OCI-LY7 (cell line): ENCODE measurements around the gene TRIML1. TPM values are rescaled to one million over a fixed set of nuclear protein-coding genes. Genes with fewer than 3 reads are reported as not detected.

ENCODE experiments used
- BruUV-seq: library from RNA; stranded (reverse); fragments of 400-500 nt; replicated peaks from 2 replicates; lab custom pipeline; 2021; lab: Mats Ljungman, UMichigan
- CTCF ChIA-PET: fragments of 300-600 bp; sonication (Branson Sonifier 250); formaldehyde crosslinking; loops from one replicate; lab custom pipeline; 2022; ENCODE audit warnings: antibody characterized with exemption; ENCODE audit not compliant: unreplicated experiment; lab: Charles Lee
- POLR2A ChIA-PET: fragments of 300-600 bp; sonication (Branson Sonifier 250); formaldehyde crosslinking; loops from one replicate; lab custom pipeline; 2022; ENCODE audit warnings: antibody characterized with exemption; lab: Charles Lee
- DNase-seq: peaks from one replicate; pipeline ENCODE4 v3.0.0-alpha.2; 2015; ENCODE audit warnings: low spot score
- H2AFZ ChIP-seq: fragments of 200-600 bp; sonication (generic), shearing (Covaris generic); 2 replicates; pipeline ENCODE4 v1.6.1; 2014; ENCODE audit warnings: mild to moderate bottlenecking, antibody characterized with exemption, low read length, moderate library complexity
- H3K27ac ChIP-seq: fragments of 200-600 bp; sonication (generic); 2 replicates; pipeline ENCODE4 v1.5.1; 2014; ENCODE audit warnings: mixed run types, low read depth, mild to moderate bottlenecking, moderate library complexity, low read length, inconsistent platforms; ENCODE audit not compliant: poor library complexity, severe bottlenecking
- H3K36me3 ChIP-seq: fragments of 200-600 bp; sonication (generic); 2 replicates; pipeline ENCODE4 v1.6.1; 2014; ENCODE audit warnings: mild to moderate bottlenecking, antibody characterized with exemption, low read length, moderate library complexity, mixed read lengths; ENCODE audit not compliant: insufficient read depth
- H3K4me1 ChIP-seq: fragments of 200-600 bp; sonication (generic); 2 replicates; pipeline ENCODE4 v1.5.1; 2014; ENCODE audit warnings: mild to moderate bottlenecking, low read length; ENCODE audit not compliant: insufficient read depth, poor library complexity, severe bottlenecking
- H3K4me2 ChIP-seq: fragments of 200-600 bp; sonication (generic); 2 replicates; pipeline ENCODE4 v1.6.1; 2014; ENCODE audit warnings: mild to moderate bottlenecking, low read length
- H3K4me3 ChIP-seq: fragments of 200-600 bp; sonication (generic); 2 replicates; pipeline ENCODE4 v1.5.1; 2014; ENCODE audit warnings: mild to moderate bottlenecking, low read depth, low read length; ENCODE audit not compliant: poor library complexity, severe bottlenecking
- H3K79me2 ChIP-seq: fragments of 200-600 bp; sonication (generic); 2 replicates; pipeline ENCODE4 v1.6.1; 2016; ENCODE audit warnings: low read depth, mild to moderate bottlenecking, low read length, moderate library complexity, mixed read lengths; ENCODE audit not compliant: insufficient read depth
- H3K9me2 ChIP-seq: fragments of 200-600 bp; sonication (generic); 2 replicates; pipeline ENCODE4 v1.6.1; 2016; ENCODE audit warnings: mild to moderate bottlenecking, low read length, mixed read lengths; ENCODE audit not compliant: insufficient read depth
- H3K9me3 ChIP-seq: fragments of 200-600 bp; sonication (generic); 2 replicates; pipeline ENCODE4 v1.6.1; 2014; ENCODE audit warnings: mild to moderate bottlenecking, mixed run types, low read length, mixed read lengths
- H4K20me1 ChIP-seq: fragments of 200-600 bp; sonication (generic); 2 replicates; pipeline ENCODE4 v1.6.1; 2014; ENCODE audit warnings: mild to moderate bottlenecking, antibody characterized with exemption, low read length, moderate library complexity, mixed read lengths; ENCODE audit not compliant: insufficient read depth
- CTCF ChIP-seq: fragments of 200-600 bp; sonication (generic); conservative IDR thresholded peaks from 2 replicates; pipeline ENCODE4 v1.5.1; 2014; ENCODE audit warnings: mild to moderate bottlenecking, antibody characterized with exemption, low read length, moderate library complexity, mixed read lengths
- EZH2phosphoT487 ChIP-seq: fragments of 200-600 bp; sonication (generic); IDR thresholded peaks from 2 replicates; pipeline ENCODE4 v1.6.1; 2018; ENCODE audit warnings: low read depth, borderline replicate concordance, mild to moderate bottlenecking, mixed run types, antibody characterized with exemption, low read length, moderate library complexity, mixed read lengths
- intact Hi-C: fragments of 100-400 bp; cut with micrococcal nuclease; formaldehyde crosslinking; loops from one replicate; pipeline ENCODE4 v1.10.0; 2022; ENCODE audit not compliant: unreplicated experiment
- total RNA-seq, 2 experiments: library from RNA; depleted of rRNA in 1 of 2; stranded (reverse); fragments of >200 nt in 1 of 2; shearing (Covaris generic) in 1 of 2; gene quantifications; 2 replicates each; pipeline ENCODE4 v1.2.3, GENCODE V29; 2014 to 2022

The TRIML1 gene
- total RNA-seq, 2 experiments from 2014 or later = not detected

GRCh38 chr4:188147176-188147575 lies 7.9 kb downstream of the TRIML1 start:
- no peak overlapping the region for H3K4me2 ChIP-seq
- H3K79me2 ChIP-seq = no peaks in the 10 kb centered on the region
- no peaks in the 10 kb centered on the region for H3K36me3 ChIP-seq
- no peak overlapping the region for H3K4me3 ChIP-seq
- no TSS peak for BruUV-seq
- no peaks in the 10 kb centered on the region for H3K9me2 ChIP-seq
- H2AFZ ChIP-seq = no peak overlapping the region
- no peaks in the 10 kb centered on the region for H3K4me1 ChIP-seq
- TF ChIP-seq CTCF (no peak), EZH2phosphoT487 (no peak)
- CTCF ChIA-PET = no interaction called here
- H3K27ac ChIP-seq = no peak overlapping the region
- POLR2A ChIA-PET = no interaction called here
- no peaks in the 10 kb centered on the region for H3K9me3 ChIP-seq
- no peak for DNase-seq
- intact Hi-C loops = no loop called here
- H4K20me1 ChIP-seq = no peaks in the 10 kb centered on the region

DNA sequence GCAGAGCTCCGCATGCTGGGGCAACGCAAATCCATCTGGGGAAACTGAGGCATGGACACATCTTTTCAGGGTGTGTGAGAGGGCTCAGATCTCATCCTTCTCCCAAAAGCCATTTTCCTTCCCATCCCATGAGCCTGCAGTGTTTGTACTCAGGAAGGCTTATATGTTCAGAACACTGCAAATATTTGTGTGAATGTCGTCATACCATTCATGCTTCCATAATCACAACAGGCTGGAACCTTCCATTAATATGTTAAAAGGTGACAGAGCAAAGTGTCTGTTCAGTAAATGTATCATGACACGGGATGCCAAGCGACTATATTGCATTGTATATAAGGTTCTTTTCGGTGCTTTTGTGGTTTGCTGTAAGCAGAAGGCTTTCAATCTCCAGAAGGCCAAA lies 8.5 kb downstream of the TRIML1 start:
- DNase-seq = no peak
- intact Hi-C loops = no loop called here
- Histone ChIP-seq H3K27ac (no peak overlapping the region), H3K4me3 (no peak overlapping the region), H3K9me2 (no peaks in the 10 kb centered on the region), H3K4me2 (no peak overlapping the region), H3K9me3 (no peaks in the 10 kb centered on the region), H3K36me3 (no peaks in the 10 kb centered on the region), H4K20me1 (no peaks in the 10 kb centered on the region), H2AFZ (no peak overlapping the region), H3K79me2 (no peaks in the 10 kb centered on the region), H3K4me1 (no peaks in the 10 kb centered on the region)
- no peak for TF ChIP-seq EZH2phosphoT487
- TF ChIP-seq CTCF = no peak
- CTCF ChIA-PET = no interaction called here
- BruUV-seq = no TSS peak
- POLR2A ChIA-PET = no interaction called here

DNA sequence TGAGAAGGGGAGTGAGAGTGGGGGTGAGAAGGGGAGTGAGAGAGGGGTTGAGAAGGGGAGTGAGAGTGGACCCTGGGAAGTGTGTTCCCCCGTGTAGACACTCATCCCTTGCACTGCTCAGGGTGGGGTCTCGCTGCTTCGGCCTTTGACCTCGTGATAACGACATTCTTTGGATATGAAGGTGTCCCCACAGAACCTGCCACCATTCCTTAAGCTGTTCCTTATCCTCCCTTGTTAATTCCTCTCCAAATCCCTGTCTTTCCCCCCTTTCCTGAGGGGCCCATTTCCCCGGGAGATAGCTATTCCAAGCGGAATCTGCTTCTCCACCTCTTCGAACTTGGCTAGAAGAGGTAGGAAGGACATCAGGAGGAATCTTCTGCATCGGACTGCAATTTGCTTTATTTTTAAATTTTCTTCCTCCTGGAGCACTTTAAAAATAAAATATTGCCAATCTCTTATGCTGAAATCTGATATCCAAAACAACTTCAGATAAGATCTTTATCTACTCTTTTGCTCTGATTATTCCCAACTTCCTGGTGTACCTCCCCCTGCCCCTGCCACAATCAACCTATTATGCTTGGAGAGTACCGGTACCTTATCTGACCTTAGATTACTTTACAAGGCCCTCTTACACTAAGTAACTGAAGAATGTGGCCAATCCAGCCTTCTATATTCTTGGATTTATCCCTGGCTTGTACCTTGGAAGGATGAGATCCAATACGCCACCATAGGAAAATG lies 15.6 kb downstream of the TRIML1 start:
- Histone ChIP-seq H3K4me1 (no peaks in the 10 kb centered on the region), H3K4me3 (no peak overlapping the region), H2AFZ (no peak overlapping the region), H3K4me2 (no peak overlapping the region), H4K20me1 (no peaks in the 10 kb centered on the region), H3K36me3 (no peaks in the 10 kb centered on the region), H3K9me3 (no peaks in the 10 kb centered on the region), H3K79me2 (no peaks in the 10 kb centered on the region), H3K27ac (no peak overlapping the region), H3K9me2 (no peaks in the 10 kb centered on the region)
- intact Hi-C loops = no loop called here
- CTCF ChIA-PET = no interaction called here
- no TSS peak for BruUV-seq
- POLR2A ChIA-PET = interaction anchor here (0.6 kb wide), 1 partner anchor 39 kb away, joined by 6 read pairs; no protein-coding TSS in a partner anchor
- DNase-seq = no peak
- no peak for TF ChIP-seq CTCF
- TF ChIP-seq EZH2phosphoT487 = no peak
